ENCODE results near the gene BTC.
"Not testable (repeated sequence)": the region's sequence is repeated elsewhere in the genome, so short reads cannot be mapped to it uniquely, and the experiment has no call there.

The BTC gene

GRCh38 chr4:74794382-74795010 is at the start of gene BTC:
BTC (minus strand) TSS chr4:74794523; CDS start chr4:74794325, 198 bp downstream.
- no peak for DNase-seq (ENCODE audit: low spot score)

- no peak for DNase-seq (ENCODE audit: low spot score)
Observed at GRCh38 chr4:74840936-74841509, 46.7 kb upstream of the BTC start.

GRCh38 chr4:74838746-74839370 is 44.5 kb upstream of the BTC start:
- DNase-seq (ENCODE audit: low spot score): no peak

- DNase-seq (ENCODE audit: low spot score): no peak
Observed at GRCh38 chr4:74830928-74831327, 36.6 kb upstream of the BTC start.

GRCh38 chr4:74823194-74823593 is 28.9 kb upstream of the BTC start:
- no peak for DNase-seq (ENCODE audit: low spot score)

- DNase-seq (ENCODE audit: low spot score): no peak
Observed at GRCh38 chr4:74822603-74823002, 28.3 kb upstream of the BTC start.

- no peak for DNase-seq (ENCODE audit: low spot score)
Observed at GRCh38 chr4:74821541-74821940, 27.2 kb upstream of the BTC start.

GRCh38 chr4:74814052-74814451 is 19.7 kb upstream of the BTC start:
- no peak for DNase-seq (ENCODE audit: low spot score)

- not testable (repeated sequence) for DNase-seq (ENCODE audit: low spot score)
Observed at GRCh38 chr4:74812056-74812455, 17.7 kb upstream of the BTC start.

- DNase-seq (ENCODE audit: low spot score): no peak
Observed at GRCh38 chr4:74805601-74806000, 11.3 kb upstream of the BTC start.

GRCh38 chr4:74800310-74800709 is 6.0 kb upstream of the BTC start:
- no peak for DNase-seq (ENCODE audit: low spot score)

GRCh38 chr4:74796631-74797030 is 2.3 kb upstream of the BTC start:
- no peak for DNase-seq (ENCODE audit: low spot score)

- DNase-seq (ENCODE audit: low spot score): no peak
Observed at GRCh38 chr4:74793757-74794381, 454 bp downstream of the BTC start.

- no peak for DNase-seq (ENCODE audit: low spot score)
Observed at GRCh38 chr4:74790652-74791051, 3.7 kb downstream of the BTC start.

- no peak for DNase-seq (ENCODE audit: low spot score)
Observed at GRCh38 chr4:74789518-74789917, 4.8 kb downstream of the BTC start.

GRCh38 chr4:74777531-74777930 is 16.8 kb downstream of the BTC start:
- DNase-seq (ENCODE audit: low spot score): no peak

- DNase-seq (ENCODE audit: low spot score): no peak
Observed at GRCh38 chr4:74772783-74773182, 21.5 kb downstream of the BTC start.

GRCh38 chr4:74772106-74772505 is 22.2 kb downstream of the BTC start:
- no peak for DNase-seq (ENCODE audit: low spot score)

- DNase-seq (ENCODE audit: low spot score): no peak
Observed at GRCh38 chr4:74770226-74770910, 24.0 kb downstream of the BTC start.

GRCh38 chr4:74768857-74769525 is 25.3 kb downstream of the BTC start:
- DNase-seq (ENCODE audit: low spot score): no peak

GRCh38 chr4:74764119-74764518 is 30.2 kb downstream of the BTC start:
- no peak for DNase-seq (ENCODE audit: low spot score)

- DNase-seq (ENCODE audit: low spot score): no peak
Observed at GRCh38 chr4:74758551-74759145, 35.7 kb downstream of the BTC start.

Measured in hematopoietic multipotent progenitor cell treated with erythropoietin and hydrocortisone succinate and interleukin-3 and kit ligand, for 15 days (in vitro differentiated cells).